Activated naive CD4-positive, alpha-beta T cell treated with anti-CD3 and anti-CD28 coated beads, Interleukin-2, amount 50 U/mL, for 24 hours (primary cell): ENCODE results near the gene MYO3B.
"Not testable (repeated sequence)": the region's sequence is repeated elsewhere in the genome, so short reads cannot be mapped to it uniquely, and the experiment has no call there.

Experiments used
- H3K27ac Mint-ChIP-seq: one replicate; pipeline ENCODE4 v1.8.0; 2021; ENCODE audit warnings: mild to moderate bottlenecking, mixed read lengths
- H3K27me3 Mint-ChIP-seq: one replicate; pipeline ENCODE4 v1.8.0; 2021; ENCODE audit warnings: mixed read lengths
- H3K36me3 Mint-ChIP-seq: one replicate; pipeline ENCODE4 v1.8.0; 2021; ENCODE audit warnings: mixed read lengths
- H3K4me1 Mint-ChIP-seq: one replicate; pipeline ENCODE4 v1.8.0; 2021; ENCODE audit warnings: mixed read lengths
- H3K4me3 Mint-ChIP-seq: one replicate; pipeline ENCODE4 v1.8.0; 2021; ENCODE audit warnings: mild to moderate bottlenecking, mixed read lengths
- H3K9me3 Mint-ChIP-seq: one replicate; pipeline ENCODE4 v1.8.0; 2021; ENCODE audit warnings: mixed read lengths

The MYO3B gene

DNA sequence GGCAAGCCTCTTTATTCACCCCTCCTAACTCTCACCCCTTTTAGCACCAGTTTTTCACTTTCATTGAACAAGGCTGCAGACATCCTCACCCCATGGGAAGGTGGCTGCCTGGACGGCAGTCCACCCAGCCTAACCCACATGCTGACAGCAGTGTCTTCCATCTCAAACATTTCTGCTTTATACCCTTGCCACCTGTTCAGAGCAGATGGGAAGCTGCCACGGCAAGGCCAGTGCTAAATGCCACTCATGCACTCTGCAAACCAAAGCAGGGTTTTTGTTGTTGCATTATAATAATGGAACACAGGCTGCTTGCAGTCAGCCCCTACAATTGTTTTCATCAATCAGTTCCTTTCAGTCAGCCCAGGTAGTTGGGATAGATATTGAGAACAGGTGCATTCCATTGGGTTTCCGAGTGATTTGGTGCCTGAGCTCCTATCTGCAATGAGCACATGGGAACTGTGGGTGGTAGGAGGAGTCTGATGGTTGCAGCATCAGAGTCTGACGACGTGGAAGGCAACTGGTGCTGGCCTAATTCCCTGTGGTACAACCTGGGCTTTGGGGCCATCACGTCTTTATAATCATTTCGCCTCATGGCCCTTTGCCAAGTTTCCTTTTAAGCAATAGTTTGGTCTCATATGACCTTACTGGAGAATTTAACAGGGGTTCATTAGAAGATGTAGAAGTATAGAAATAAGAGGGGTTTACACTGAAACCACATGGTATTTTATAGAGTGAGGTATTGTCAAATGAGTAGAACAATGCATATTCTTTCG lies 284.7 kb downstream of the MYO3B start:
- no peaks in the 10 kb centered on the region for H3K9me3 Mint-ChIP-seq

DNA sequence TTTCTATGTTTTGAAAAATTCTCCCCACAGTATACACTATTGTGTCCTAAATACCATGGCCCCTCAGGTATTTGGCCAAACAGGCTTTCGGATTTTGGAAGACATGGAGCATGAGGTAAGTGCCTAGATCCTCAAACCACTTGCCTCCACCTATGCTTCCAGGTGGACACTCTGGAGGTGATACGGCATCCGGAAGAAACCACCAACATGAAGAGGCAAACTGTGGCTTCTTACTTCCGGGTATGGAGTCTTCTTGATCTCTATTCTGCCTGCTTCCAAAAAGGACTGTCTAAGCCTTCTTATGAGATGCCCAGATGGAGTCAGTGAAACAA lies 285.2 kb downstream of the MYO3B start:
- peaks cover 2% of the 10 kb centered on the region for H3K27me3 Mint-ChIP-seq
- H3K27ac Mint-ChIP-seq: no peak overlapping the region
- no peak overlapping the region for H3K4me3 Mint-ChIP-seq
- no peaks in the 10 kb centered on the region for H3K9me3 Mint-ChIP-seq
- H3K36me3 Mint-ChIP-seq: no peaks in the 10 kb centered on the region
- no peaks in the 10 kb centered on the region for H3K4me1 Mint-ChIP-seq

More for the DNA sequence above, 284.7 kb downstream of the MYO3B start:
- H3K36me3 Mint-ChIP-seq: no peaks in the 10 kb centered on the region
- no peak overlapping the region for H3K27ac Mint-ChIP-seq
- H3K4me1 Mint-ChIP-seq: no peaks in the 10 kb centered on the region
- peaks cover 2% of the 10 kb centered on the region for H3K27me3 Mint-ChIP-seq
- no peak overlapping the region for H3K4me3 Mint-ChIP-seq

DNA sequence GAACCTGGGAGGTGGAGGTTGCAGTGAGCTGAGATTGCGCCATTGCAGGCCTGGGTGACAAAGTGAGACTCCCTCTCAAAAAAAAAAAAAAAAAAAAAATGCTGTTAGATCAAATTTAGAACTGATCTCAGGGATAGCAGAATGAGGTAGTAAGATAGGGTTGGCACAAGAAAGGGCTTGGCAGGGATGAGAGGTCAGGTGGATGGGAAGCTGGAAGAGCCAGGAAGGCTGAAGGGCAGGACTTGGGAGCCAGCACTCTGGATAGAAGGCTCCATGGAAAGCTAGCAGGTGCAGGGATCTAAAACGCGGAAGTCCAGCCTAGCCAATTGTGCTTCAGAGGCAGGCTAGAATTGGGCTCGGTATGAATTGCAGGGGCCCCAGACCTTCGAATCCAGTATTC lies 286.3 kb downstream of the MYO3B start:
- Mint-ChIP-seq H3K9me3 (no peaks in the 10 kb centered on the region), H3K36me3 (no peaks in the 10 kb centered on the region), H3K4me3 (no peak overlapping the region), H3K27me3 (peaks cover 2% of the 10 kb centered on the region), H3K27ac (no peak overlapping the region), H3K4me1 (no peaks in the 10 kb centered on the region)

DNA sequence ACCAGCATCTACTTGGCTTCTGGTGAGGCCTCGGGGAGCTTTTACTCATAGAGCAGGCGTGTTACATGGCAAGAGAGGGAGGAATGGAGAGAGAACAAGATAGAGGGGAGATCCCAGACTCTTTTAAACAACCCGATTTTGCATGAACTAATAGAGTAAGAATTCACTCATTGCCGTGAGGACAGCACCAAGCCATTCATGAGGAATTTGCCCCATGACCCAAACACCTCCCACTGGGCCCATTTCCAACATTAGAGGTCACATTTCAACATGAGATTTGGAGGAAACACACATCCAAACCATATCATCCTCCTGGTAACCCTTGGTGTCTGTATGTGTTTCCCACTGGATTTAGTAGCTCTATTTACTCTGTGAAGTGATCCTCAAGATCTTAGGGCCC lies 287.3 kb downstream of the MYO3B start:
- H3K4me3 Mint-ChIP-seq: no peak overlapping the region
- H3K27ac Mint-ChIP-seq: no peak overlapping the region
- no peaks in the 10 kb centered on the region for H3K9me3 Mint-ChIP-seq
- H3K27me3 Mint-ChIP-seq: peaks cover 2% of the 10 kb centered on the region
- no peaks in the 10 kb centered on the region for H3K36me3 Mint-ChIP-seq
- no peaks in the 10 kb centered on the region for H3K4me1 Mint-ChIP-seq

DNA sequence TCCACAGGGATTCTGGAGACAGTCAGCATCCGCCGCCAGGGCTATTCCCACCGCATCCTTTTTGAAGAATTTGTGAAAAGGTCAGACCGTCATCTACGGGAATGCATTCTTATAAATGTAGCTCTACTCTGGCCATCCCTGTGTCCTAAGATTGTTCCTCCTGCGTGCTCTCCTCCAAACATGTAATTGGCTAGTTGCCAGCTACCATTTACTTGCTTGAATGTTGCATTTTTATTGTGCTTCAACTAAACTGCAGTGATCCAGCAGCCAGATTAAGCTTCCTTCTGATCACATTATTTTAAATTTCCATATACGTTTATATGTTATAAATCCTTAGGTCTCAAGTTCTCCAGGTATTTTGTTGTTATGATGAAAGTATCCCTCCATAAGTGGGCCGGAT lies 288.7 kb downstream of the MYO3B start:
- H3K36me3 Mint-ChIP-seq: peaks cover 2% of the 10 kb centered on the region

DNA sequence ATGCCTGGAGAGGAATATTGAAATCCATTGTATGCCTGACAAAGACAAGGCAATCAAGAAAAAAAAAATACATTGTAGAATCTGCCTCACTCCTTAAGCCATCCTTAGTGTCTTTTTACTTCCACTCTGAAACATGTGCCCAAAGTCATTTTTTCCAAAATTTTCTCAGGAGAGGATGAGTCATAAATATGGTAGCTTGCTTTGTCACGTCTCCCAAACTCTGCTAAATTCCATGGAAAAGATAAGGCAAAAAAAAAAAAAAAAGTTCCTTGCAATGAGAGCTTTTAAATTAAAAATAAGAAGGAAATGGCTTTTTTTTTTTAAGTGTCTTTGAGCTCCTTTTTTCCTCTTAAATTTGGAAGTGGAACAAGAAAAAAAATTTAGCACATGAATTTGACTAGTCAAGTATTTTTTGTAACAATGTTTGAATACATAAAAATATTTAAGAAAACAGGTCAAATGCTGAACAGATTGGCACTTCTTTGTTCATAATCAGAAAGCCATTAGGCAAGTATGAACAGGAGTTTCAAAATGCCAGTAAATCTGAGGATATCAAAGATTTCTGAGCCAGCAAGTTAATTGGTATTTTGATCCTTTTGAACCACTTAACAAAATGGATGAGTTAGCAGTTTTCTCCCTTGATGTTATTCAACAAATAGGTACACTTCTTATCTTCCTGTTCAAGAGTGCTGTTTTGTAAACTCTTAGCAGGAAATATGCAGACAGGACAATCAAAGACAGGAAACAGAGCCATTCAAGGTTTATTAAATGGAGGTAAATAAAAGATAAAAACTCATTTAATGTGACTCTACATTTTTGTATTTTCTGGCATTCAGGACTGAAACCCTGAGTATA lies 289.8 kb downstream of the MYO3B start:
- Mint-ChIP-seq H3K4me1 (no peaks in the 10 kb centered on the region), H3K27me3 (no peaks in the 10 kb centered on the region), H3K4me3 (no peak overlapping the region), H3K27ac (no peak overlapping the region), H3K36me3 (peaks cover 2% of the 10 kb centered on the region), H3K9me3 (no peaks in the 10 kb centered on the region)

More for the DNA sequence above, 288.7 kb downstream of the MYO3B start:
- Mint-ChIP-seq H3K9me3 (no peaks in the 10 kb centered on the region), H3K27me3 (no peaks in the 10 kb centered on the region), H3K4me1 (no peaks in the 10 kb centered on the region), H3K4me3 (no peak overlapping the region), H3K27ac (no peak overlapping the region)

DNA sequence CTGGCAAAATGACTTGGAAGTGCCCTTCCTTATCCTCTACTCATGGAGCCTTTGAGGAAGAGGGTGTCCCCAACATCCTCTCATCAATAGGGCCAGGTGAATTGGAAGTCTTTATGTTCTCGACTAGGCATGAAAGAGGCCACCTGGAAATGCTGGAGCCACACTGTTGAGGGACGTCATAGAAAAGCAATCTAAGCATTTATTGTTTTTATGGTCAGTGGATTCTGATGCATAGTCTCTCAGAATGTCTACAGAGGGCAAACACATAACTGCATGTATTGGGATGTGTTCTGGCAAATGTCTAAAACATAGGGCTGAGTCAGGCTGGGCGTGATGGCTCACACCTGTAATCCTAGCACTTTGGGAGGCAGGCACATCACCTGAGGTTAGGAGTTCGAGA lies 290.6 kb downstream of the MYO3B start:
- H3K27me3 Mint-ChIP-seq: no peaks in the 10 kb centered on the region
- no peaks in the 10 kb centered on the region for H3K4me1 Mint-ChIP-seq
- H3K27ac Mint-ChIP-seq: no peak overlapping the region
- peaks cover 2% of the 10 kb centered on the region for H3K36me3 Mint-ChIP-seq
- no peaks in the 10 kb centered on the region for H3K9me3 Mint-ChIP-seq
- no peak overlapping the region for H3K4me3 Mint-ChIP-seq

DNA sequence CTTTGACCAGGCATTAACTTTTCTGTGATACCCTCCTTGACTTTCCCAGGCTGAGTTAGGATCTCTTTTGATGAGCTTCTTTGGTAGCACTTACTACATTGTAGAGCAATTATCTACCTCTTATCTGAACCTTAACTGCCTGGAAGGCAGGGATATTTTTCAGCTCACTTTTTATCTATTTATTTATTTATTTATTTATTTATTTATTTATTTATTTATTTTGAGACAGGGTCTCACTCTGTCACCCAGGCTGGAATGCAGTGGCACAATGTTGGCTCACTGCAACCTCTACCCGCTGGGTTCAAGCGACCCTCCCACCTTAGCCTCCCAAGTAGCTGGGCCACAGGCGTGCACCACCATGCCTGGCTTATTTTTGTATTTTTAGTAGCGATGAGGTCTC lies 294.6 kb downstream of the MYO3B start:
- H3K9me3 Mint-ChIP-seq, H3K27me3 Mint-ChIP-seq, H3K27ac Mint-ChIP-seq, H3K36me3 Mint-ChIP-seq, H3K4me1 Mint-ChIP-seq, H3K4me3 Mint-ChIP-seq: not testable (repeated sequence)

DNA sequence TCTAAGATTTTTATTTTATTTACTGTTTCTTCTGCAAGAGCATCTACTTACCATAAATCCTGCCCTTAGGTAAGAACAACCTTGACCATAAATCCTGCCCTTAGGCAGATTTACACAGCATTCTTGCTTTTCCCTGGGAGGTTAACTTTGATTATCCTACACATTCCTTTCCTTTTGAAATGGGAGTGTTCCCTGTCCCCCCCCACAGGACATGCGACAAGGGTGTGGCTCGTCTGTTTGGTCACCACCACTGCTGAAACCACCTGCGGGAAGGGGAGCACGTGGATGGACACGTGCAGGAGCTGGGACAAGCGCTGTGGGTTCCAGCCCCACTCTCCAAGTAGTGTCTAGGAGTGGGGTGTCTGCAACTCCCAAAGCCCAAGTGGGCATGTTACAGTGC lies 297.9 kb downstream of the MYO3B start:
- Mint-ChIP-seq H3K4me1 (no peaks in the 10 kb centered on the region), H3K9me3 (no peaks in the 10 kb centered on the region), H3K36me3 (peaks cover under 1% of the 10 kb centered on the region), H3K27me3 (peaks cover 4% of the 10 kb centered on the region), H3K4me3 (no peak overlapping the region), H3K27ac (no peak overlapping the region)

DNA sequence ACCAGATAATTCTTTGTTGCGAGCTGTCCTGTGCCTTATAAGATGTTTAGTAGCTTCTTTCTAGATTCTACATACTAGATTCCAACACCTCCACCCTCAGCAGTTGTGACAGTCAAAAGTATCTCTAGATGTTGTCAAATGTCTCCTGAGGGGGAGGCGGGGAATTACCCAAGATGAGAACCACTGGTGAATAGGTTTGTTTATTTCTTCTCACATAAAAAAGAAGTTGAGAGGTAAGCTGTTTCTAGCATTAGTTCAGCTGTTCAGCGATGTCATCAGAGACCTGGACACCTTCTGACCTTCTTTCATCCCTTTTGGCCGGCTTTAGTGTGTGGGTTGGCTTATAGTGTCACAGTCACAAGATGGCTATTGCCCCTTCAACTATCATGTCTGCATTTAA lies 299.7 kb downstream of the MYO3B start:
- Mint-ChIP-seq H3K9me3 (no peaks in the 10 kb centered on the region), H3K36me3 (no peaks in the 10 kb centered on the region), H3K27ac (no peak overlapping the region)

DNA sequence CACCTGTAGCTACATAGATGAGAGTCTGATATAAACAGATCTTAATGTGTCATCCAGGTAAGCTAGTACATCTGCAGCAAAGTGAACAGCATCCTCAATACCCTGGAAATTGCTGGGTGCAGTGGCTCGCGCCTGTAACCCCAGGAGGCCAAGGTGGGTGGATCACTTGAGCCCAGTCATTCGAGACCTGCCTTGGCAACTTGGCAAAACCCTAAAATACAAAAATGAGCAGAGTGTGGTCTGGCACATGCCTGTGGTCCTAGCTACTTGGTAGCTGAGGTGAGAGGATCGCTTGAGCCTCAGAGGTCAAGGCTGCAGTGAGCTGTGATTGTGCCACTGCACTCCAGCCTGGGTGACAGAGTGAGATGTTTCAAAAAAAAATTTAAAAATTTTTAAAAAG lies 303.3 kb downstream of the MYO3B start:
- H3K4me3 Mint-ChIP-seq: no peak overlapping the region
- peaks cover 5% of the 10 kb centered on the region for H3K27me3 Mint-ChIP-seq
- no peak overlapping the region for H3K27ac Mint-ChIP-seq
- H3K36me3 Mint-ChIP-seq: no peaks in the 10 kb centered on the region
- H3K9me3 Mint-ChIP-seq: no peaks in the 10 kb centered on the region
- H3K4me1 Mint-ChIP-seq: no peaks in the 10 kb centered on the region

More for the DNA sequence above, 299.7 kb downstream of the MYO3B start:
- Mint-ChIP-seq H3K4me3 (no peak overlapping the region), H3K27me3 (peaks cover 4% of the 10 kb centered on the region), H3K4me1 (no peaks in the 10 kb centered on the region)

DNA sequence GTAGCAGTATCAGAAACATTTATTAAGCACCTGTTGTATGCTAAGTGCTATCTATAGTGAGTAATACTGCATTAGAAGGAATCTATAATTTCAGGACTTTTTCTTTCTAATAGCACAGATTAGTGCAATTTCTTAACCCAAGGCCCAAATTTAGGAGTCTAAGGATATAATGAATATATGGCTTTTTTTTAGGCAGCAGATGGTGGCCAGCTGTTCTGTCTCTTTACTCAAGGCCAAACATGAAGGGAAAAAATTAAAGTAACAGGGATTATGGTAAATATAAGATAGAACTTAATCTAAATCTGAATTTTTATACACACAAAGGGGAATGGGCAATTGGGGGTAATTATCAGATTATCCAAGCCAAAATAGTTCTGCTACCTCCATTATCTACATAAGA lies 306.6 kb downstream of the MYO3B start:
- Mint-ChIP-seq H3K4me1 (no peaks in the 10 kb centered on the region), H3K36me3 (no peaks in the 10 kb centered on the region), H3K27ac (no peak overlapping the region), H3K4me3 (no peak overlapping the region), H3K9me3 (no peaks in the 10 kb centered on the region), H3K27me3 (peaks cover 3% of the 10 kb centered on the region)

DNA sequence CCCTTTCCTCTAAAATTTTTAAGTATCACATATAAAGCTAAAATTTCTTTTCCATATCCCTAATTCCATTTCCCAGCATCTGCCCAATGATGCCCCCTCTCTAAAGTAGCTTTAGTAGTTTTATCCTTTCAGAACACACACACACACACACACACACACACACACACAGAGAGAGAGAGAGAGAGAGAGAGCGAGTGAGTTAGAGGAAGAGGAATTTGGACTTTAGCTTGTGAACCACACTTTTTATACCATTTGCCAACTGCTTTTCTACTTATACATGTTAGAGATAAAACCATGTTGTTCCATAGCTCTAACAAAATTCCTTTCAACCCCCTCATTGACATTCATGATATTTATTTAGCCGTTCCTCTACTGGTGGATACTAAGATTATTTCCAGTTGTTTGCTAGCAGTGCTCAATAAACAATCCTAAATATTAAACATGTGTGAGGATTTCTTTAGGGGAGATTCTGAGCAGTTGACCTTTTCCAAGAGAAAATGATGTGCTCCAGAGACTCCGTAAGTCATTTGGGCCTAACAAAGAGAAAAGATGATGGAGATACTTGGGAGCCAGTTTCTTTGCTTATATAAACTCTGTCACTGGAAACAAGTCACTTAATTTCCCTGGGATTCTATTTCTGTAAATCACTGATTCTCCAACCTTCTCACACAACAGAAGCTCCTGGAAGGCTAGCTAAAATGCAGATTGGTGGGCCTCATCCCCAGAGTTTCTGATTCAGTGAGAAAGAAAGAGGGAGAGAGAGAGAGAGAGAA lies 307.5 kb downstream of the MYO3B start:
- H3K4me3 Mint-ChIP-seq: no peak overlapping the region
- no peaks in the 10 kb centered on the region for H3K36me3 Mint-ChIP-seq
- H3K27me3 Mint-ChIP-seq: peaks cover 3% of the 10 kb centered on the region
- H3K9me3 Mint-ChIP-seq: no peaks in the 10 kb centered on the region
- H3K27ac Mint-ChIP-seq: no peak overlapping the region
- no peaks in the 10 kb centered on the region for H3K4me1 Mint-ChIP-seq

DNA sequence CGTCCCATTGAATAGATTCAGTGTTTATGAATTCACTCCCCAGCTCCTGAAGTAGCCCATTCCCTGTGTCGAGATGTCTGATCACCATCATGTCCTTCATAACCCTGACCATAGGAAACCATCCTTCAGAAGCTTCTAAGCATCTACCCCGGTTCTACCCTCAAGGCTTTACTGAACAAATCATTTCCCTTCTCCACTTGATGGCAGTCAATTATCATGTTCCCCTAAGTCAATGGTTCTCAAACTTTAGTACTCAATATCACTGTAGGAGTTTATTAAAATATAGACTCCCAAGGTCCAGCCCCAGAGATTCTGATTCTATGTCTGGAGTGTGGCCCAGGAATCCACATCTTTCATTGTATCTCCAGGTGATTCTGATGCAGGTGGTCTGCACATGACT lies 308.8 kb downstream of the MYO3B start:
- no peak overlapping the region for H3K4me3 Mint-ChIP-seq
- peaks cover 3% of the 10 kb centered on the region for H3K27me3 Mint-ChIP-seq
- no peaks in the 10 kb centered on the region for H3K9me3 Mint-ChIP-seq
- H3K36me3 Mint-ChIP-seq: no peaks in the 10 kb centered on the region
- H3K4me1 Mint-ChIP-seq: no peaks in the 10 kb centered on the region
- H3K27ac Mint-ChIP-seq: no peak overlapping the region

DNA sequence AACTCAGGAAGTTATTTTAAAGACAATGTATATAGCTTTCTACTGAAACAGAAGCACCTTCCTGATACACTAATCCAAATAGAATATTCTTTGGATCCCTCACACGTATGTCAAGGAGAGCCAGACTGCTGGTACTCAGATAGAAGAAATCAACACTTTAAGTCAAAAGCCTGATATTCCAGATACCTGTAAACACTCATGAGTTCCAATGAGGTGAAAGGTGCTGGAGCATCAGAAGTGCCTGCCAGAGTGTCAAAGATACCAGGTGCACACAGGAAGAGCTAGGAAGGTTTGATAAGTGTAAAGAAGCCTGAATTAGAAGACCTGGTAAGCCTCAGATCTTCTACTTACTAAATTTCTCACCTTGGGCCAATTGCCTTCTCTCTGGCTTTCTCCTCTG lies 310.9 kb downstream of the MYO3B start:
- Mint-ChIP-seq H3K36me3 (no peaks in the 10 kb centered on the region), H3K4me1 (no peaks in the 10 kb centered on the region), H3K4me3 (no peak overlapping the region), H3K27me3 (peaks cover under 1% of the 10 kb centered on the region), H3K27ac (no peak overlapping the region), H3K9me3 (no peaks in the 10 kb centered on the region)

DNA sequence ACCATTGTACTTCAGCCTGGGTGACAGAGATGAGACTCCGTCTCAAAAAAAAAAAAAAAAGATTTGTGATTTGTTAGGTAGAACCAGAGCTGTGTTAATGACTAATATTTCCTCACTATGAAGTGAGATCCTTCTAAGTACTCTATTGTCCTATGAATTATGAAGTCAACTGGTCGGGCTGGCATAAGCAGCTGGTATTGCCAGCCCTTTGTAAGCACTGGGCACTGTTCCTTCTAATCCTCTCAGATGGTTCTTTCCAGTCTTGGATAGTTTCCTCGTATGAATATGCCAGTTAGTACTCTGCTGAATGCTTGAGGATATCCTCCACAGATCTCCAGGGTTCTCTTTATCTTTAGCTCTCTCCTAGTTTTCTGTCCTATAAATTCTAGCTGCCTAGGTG lies 314.1 kb downstream of the MYO3B start:
- H3K36me3 Mint-ChIP-seq: no peaks in the 10 kb centered on the region
- H3K4me3 Mint-ChIP-seq: no peak overlapping the region
- H3K27me3 Mint-ChIP-seq: peaks cover 7% of the 10 kb centered on the region
- H3K4me1 Mint-ChIP-seq: no peaks in the 10 kb centered on the region
- no peak overlapping the region for H3K27ac Mint-ChIP-seq
- H3K9me3 Mint-ChIP-seq: no peaks in the 10 kb centered on the region
